Stimulated activated CD8-positive, alpha-beta memory T cell treated with anti-CD3 and anti-CD28 coated beads, Interleukin-7, amount 100 ng/mL, for 4 hours (primary cell): ENCODE results near the gene TINCR.
"Not testable (repeated sequence)": the region's sequence is repeated elsewhere in the genome, so short reads cannot be mapped to it uniquely, and the experiment has no call there.

Experiments
- DNase-seq, 2 donors: peaks; one replicate each; pipeline ENCODE4 v3.0.0-alpha.2; 2020; ENCODE audit warnings: low read depth in 2 of 2

The TINCR gene

DNA sequence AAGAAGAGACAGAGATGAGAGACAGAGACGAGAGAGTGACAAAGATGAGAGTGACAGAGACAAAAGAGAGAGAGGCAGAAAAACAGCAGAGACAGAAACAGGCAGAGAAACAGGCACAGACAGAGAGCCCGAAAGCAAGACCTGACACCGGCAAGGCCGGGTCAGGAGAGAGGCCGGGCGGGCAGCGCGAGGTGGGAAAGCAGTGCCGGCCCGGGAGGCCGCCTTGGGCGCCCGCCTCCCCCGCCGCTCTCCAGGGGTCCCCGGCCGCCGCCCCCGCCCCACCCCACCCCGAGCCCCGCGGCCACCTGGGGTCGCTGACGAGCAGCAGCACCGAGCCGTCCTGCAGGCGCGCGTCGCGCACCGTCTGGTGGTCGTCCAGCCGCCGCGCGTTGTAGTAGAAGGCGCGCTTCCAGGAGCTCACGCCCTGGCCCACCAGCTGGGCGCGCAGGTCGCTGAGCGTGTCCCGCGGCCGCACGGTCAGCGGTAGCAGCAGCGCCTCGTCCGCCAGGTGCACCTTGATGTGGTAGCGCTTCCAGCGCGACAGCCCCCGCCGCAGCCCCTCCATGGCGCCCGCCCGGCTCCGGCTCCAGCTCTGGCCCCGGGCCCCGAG lies at the start of gene TINCR:
Gene TINCR (minus strand): TSS at position 594 of the 610 bp plus-strand sequence.
- no peak for DNase-seq

GRCh38 chr19:5617080-5617479 lies 49.3 kb upstream of the TINCR start:
- DNase-seq: no peak

GRCh38 chr19:5615756-5616327 lies 48.1 kb upstream of the TINCR start:
- no peak for DNase-seq

GRCh38 chr19:5612891-5613865 lies 45.4 kb upstream of the TINCR start:
- no peak for DNase-seq

DNA sequence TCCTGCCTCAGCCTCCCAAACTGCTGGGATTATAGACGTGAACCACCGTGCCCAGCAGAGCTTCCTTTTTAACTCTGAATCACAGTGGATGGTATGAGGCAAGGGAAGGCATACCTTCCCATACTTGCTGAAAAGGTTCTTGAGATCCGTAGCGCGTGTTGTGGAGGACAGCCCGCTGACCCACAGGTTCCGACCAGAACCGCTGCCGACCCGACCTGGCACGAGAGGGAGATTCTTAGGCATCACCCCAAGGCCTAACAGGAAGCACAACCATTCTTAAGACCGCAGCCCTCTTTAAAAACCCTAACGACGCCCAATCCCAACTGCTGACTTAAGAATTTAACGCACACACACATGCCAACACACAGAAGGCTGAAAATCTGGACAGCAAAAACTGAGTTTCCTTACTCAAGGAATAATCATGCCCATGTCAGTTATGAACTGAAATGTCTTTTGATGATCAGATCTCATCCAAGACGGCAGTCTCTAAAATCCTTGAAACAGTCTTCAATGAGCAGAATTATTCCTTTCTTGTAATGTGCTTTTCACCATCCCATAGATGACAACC lies 42.2 kb upstream of the TINCR start:
- no peak for DNase-seq

GRCh38 chr19:5608766-5609165 lies 41.0 kb upstream of the TINCR start:
- not testable (repeated sequence) for DNase-seq

GRCh38 chr19:5608291-5608690 lies 40.5 kb upstream of the TINCR start:
- DNase-seq: no peak

DNA sequence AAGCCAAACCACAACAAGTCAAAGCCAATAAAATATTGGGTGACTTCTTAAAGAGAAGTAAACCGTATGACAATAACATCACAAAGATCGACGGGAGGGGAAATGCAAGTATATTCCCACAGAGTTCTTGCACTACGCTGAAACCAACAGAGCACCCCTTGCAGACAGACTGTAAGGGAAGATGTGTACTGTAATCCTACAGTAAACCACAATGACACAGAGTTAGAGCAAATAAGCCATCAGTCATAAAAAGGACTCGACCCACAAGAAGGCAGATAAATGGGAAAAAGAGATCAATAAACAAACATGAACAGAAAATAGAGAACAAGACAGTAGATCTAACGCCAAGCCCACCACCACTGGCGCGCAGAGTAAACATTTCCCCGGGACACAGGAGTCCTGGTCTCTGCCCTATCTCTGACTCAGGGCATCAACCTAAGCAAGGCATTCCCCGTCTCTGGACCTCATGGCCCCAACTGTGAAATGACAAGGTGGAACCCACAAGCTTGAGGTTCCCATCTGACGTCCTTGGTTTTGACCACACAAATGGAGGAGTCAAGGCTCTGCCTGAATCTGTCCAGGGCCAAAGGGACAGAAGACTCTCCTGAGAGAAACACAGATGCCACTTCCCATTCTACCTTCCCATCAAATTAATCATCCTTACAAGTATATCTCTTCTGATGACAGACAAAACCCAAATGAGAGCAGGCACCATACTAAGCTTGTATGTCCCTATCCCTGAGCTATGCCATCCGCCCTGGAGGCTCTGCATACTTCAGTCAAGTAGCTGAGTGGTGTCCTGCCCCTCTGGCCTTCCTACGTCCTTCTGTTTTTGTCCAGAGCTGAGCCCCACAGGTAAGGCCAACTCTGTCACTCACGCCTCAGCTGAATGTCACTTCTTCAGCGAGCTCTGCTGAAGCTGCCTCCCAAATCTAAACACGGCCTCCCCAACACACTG lies 39.8 kb upstream of the TINCR start:
- no peak for DNase-seq

- DNase-seq: no peak
Measured at GRCh38 chr19:5605362-5605761, 37.6 kb upstream of the TINCR start.

DNA sequence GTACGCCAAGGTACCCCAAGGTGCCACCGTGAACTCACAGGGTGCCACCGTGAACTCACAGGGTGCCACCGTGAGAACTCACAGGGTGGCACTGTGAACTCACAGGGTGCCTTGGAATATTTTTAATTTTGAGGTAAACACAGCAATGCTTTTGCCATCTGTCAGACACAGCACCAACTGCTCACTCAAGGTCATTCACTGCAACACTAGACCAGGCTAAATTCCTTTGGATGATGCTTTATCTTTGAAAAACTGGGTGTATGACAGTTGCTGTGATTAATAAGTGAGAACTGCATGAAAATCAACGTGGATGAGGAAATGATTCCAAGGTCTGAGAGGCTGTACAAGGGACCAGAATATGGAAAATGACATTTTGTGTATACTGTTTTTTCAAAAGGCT lies 35.9 kb upstream of the TINCR start:
- no peak for DNase-seq

DNA sequence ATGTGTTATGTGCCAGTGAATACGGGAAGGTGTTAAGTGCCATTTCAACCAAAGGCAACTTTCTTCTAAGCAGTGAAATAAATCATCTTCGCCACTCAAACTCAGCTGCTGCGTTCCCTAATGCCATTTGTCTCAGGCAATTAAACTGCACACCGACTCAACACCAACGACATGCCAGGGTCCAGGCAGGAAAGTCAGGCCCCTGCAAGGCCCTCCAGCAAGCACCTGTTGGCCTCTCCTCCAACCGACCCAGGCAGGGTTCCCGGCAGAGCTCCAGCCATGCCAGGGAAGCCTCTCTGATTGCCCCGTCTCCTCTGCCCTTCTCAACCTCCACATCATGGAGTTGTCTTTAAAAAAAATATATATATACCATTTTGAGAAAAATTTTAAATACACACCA lies 33.0 kb upstream of the TINCR start:
- no peak for DNase-seq

DNA sequence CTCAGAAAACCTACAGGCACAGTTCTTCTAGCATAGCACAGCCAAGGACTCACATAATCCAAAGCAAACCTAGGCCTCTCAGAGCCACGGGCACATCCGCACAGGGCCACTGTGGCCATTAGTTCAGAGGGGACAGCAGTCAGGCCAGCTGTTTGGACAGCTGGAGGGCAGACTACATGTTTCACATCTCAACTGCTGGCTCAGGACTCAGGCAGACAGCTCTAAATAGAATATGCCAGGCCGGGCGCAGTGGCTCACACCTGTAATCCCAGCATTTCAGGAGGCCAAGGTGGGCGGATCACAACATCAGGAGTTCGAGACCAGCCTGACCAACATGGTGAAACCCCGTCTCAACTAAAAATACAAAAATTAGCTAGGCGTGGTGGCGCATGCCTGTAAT lies 28.0 kb upstream of the TINCR start:
- DNase-seq: no peak

GRCh38 chr19:5595129-5595528 lies 27.4 kb upstream of the TINCR start:
- no peak for DNase-seq

- no peak for DNase-seq
Measured at GRCh38 chr19:5594521-5594950, 26.8 kb upstream of the TINCR start.

DNA sequence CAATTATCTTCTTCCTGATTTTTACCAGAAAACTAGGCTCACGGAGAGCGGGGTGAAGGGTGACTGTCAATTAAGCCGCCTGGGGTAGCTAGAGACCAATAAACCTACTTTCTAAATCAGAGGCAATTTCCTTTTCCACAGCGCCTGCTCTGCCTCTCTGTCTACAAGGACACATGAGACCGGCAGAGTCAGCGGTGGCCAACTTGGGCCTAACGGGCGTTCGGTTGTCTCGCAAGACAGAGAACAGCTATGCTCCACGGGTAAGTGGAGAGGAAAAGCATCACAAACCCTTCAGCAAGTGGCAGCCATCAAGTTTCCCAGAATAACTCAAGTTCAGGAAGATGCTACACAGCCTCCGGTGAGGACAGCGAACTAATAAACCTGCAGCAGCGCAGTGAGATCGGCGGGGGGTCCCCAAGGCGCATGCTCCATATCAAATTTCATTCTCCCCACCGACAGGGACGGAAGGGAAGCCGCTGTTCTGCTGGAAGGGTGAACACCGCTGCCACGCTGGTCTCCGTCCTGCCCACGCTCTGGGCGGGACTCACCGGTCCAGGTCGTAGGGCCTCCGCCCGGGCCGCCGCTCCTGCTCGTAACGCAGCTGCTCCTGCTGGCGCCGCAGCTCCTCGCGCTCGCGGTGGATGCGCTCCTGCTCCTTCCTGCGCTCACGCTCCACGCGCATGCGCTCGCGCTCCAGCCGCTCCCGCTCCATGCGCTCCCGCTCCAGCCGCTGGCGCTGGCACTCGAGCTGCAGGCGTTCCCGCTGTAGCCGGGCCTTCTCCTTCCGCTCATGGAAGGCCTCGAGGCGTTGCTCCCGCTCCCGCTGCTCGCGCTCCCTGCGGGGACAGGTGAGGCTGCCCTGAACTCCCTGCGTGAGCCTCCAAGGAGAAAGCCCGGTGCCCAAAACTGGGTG lies 25.8 kb upstream of the TINCR start:
- no peak for DNase-seq

- no peak for DNase-seq
Measured at GRCh38 chr19:5592531-5593342, 25.0 kb upstream of the TINCR start.

GRCh38 chr19:5591476-5591875 lies 23.7 kb upstream of the TINCR start:
- no peak for DNase-seq

GRCh38 chr19:5590865-5591154 lies 23.1 kb upstream of the TINCR start:
- no peak for DNase-seq

GRCh38 chr19:5590151-5590864 lies 22.6 kb upstream of the TINCR start:
- DNase-seq: no peak
